ENCODE results near the gene TCP11L1. TPM values are rescaled to one million over a fixed set of nuclear protein-coding genes. Genes with fewer than 3 reads are reported as not detected.

Gene TCP11L1
- total RNA-seq, 1 donor from 2014 or later = 15.7 TPM

DNA sequence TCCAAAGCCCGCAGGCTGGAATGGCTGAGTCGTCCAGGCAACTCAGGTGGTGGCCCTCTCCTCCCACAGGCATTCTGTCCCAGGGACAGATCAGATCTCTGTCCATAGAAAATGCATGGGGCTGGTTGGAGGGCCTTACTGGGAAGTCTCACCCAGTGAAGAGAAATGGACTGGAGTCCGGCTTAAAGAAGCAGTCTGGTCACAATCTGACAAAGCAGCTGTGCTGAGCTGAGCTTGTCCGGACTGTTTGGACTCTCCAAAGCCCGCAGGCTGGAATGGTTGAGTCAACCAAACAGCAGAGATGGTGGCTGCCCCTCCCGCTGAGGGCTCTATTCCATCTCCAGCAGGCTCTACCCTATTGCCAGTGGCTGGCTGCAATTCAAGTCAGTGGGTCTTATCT is 38.1 kb upstream of the TCP11L1 start:
- H3K27ac ChIP-seq = no peak overlapping the region
- no peaks in the 10 kb centered on the region for H3K4me1 ChIP-seq
- no peaks in the 10 kb centered on the region for H3K27me3 ChIP-seq
- H3K4me3 ChIP-seq = no peak overlapping the region
- H3K36me3 ChIP-seq = no peaks in the 10 kb centered on the region
- no peak for DNase-seq
- intact Hi-C loops (cut with DNase I) = no loop called here
- TF ChIP-seq, protein P1, sequence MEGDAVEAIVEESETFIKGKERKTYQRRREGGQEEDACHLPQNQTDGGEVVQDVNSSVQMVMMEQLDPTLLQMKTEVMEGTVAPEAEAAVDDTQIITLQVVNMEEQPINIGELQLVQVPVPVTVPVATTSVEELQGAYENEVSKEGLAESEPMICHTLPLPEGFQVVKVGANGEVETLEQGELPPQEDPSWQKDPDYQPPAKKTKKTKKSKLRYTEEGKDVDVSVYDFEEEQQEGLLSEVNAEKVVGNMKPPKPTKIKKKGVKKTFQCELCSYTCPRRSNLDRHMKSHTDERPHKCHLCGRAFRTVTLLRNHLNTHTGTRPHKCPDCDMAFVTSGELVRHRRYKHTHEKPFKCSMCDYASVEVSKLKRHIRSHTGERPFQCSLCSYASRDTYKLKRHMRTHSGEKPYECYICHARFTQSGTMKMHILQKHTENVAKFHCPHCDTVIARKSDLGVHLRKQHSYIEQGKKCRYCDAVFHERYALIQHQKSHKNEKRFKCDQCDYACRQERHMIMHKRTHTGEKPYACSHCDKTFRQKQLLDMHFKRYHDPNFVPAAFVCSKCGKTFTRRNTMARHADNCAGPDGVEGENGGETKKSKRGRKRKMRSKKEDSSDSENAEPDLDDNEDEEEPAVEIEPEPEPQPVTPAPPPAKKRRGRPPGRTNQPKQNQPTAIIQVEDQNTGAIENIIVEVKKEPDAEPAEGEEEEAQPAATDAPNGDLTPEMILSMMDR (IDR thresholded peaks at IDR 0.05) = no peak
- H3K9me3 ChIP-seq = no peaks in the 10 kb centered on the region
- no peak for ATAC-seq

DNA sequence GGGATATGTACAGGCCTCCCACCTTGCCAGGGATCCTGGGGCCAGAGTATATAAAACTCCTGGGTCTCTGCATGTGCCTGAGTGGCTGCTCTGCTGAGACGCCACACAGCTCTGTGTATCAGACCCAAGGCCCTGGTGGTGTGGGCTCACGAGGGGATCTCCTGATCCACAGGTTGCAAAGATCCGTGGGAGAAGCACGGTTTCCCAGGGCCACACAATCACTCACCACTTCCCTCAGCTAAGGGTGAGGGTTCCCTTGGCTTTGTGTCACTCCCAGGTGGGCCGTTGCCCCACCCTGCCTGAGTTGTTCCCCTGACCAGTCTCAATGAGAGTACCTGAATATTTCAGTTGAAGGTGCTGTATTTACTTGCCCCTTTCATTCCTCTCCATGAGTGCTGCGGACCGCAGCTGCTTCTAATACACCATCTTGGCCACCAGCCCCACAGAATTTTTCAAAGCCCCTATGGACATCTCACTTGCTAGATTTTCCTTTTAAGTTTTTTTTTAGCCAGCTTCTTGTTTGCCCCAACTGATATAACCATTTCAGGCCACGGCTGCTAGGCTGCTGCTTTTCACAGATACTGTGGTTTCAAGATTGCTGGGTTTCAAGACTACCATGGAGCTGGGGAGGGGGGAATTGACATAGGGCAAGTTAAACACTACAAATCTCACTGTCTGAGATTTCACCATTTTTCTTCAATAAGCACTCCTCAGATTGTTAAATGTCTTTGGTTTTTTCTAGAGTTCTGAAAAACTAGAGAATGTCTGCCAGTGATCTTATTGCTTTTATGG is 37.4 kb upstream of the TCP11L1 start:
- H3K9me3 ChIP-seq = no peaks in the 10 kb centered on the region
- no peaks in the 10 kb centered on the region for H3K4me1 ChIP-seq
- no peaks in the 10 kb centered on the region for H3K27me3 ChIP-seq
- intact Hi-C loops (cut with DNase I) = no loop called here
- H3K27ac ChIP-seq = no peak overlapping the region
- TF ChIP-seq, protein P1 (IDR thresholded peaks at IDR 0.05) = no peak
- H3K4me3 ChIP-seq = no peak overlapping the region
- H3K36me3 ChIP-seq = no peaks in the 10 kb centered on the region
- ATAC-seq (peak; percentile 35), DNase-seq (no peak)

DNA sequence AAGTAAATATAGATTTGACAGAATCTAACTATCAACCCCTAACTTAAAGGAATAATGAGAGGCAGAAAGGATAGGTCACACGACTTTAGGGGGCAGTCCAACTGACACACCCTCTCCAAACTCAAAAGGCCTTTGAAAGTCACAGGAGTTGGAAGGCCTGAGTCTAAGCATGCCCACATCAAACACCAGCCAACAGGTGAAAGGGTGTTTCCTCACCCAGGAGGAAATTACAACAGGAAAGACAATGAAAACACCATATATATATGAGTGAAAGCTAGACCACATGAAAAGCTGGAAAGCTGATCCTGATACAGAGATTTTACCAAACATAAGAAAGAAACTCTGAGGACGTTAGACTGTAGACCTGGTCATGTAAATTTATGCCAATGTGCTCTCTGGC is 34.2 kb upstream of the TCP11L1 start:
- intact Hi-C loops (cut with DNase I) = no loop called here
- TF ChIP-seq, protein P1 (IDR thresholded peaks at IDR 0.05) = no peak
- no peaks in the 10 kb centered on the region for H3K9me3 ChIP-seq
- H3K27me3 ChIP-seq = no peaks in the 10 kb centered on the region
- no peak for ATAC-seq
- no peak overlapping the region for H3K27ac ChIP-seq
- H3K4me1 ChIP-seq = no peaks in the 10 kb centered on the region
- H3K36me3 ChIP-seq = no peaks in the 10 kb centered on the region
- no peak for DNase-seq
- H3K4me3 ChIP-seq = no peak overlapping the region

DNA sequence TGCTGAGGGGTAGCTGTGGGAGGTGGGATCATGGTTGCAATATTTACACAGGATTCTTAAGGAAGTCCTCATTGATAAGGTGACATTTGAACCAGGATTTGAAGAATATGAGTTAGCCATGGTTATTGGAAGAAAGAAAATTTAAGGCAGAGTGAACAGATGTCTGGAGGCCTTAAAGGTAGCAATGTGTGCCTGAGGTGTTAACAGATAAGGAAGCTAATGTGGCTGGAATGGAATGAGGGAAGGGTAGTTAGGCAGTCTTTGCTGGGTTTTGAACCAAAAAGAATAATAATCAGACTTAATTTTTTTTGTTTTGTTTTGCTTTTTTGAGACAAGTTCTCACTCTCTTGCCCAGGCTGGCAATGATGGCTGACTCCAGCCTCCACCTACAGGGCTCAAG is 33.4 kb upstream of the TCP11L1 start:
- Histone ChIP-seq H3K27me3 (no peaks in the 10 kb centered on the region), H3K4me1 (no peaks in the 10 kb centered on the region), H3K36me3 (no peaks in the 10 kb centered on the region), H3K4me3 (no peak overlapping the region), H3K9me3 (no peaks in the 10 kb centered on the region), H3K27ac (no peak overlapping the region)
- TF ChIP-seq, protein P1 (IDR thresholded peaks at IDR 0.05) = no peak
- ATAC-seq (no peak), DNase-seq (no peak)
- intact Hi-C loops (cut with DNase I) = no loop called here

DNA sequence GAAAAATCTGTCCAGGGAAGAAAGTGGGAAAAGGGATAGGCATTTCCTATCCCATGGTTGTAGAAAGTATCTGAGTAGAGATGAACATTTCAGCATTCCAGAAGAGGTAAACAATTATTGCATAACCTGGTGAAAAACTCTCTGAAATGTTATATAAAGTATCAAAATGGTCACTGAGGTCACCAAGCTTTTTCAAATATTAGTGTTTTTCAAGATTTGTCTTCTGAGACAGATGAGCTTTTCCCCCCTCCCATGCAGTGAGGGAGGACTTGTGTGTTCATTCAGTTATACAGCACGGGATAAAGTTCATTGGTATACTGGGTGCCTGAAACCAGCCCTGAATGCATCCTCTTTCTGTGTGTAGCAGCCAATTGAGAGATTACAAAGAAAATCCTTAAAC is 25.6 kb upstream of the TCP11L1 start:
- H3K4me1 ChIP-seq = no peaks in the 10 kb centered on the region
- ATAC-seq (no peak), DNase-seq (no peak)
- H3K27me3 ChIP-seq = peaks cover 5% of the 10 kb centered on the region
- H3K27ac ChIP-seq = no peak overlapping the region
- no peaks in the 10 kb centered on the region for H3K9me3 ChIP-seq
- H3K36me3 ChIP-seq = no peaks in the 10 kb centered on the region
- TF ChIP-seq, protein P1 (IDR thresholded peaks at IDR 0.05) = no peak
- no peak overlapping the region for H3K4me3 ChIP-seq
- intact Hi-C loops (cut with DNase I) = no loop called here

Measured in upper lobe of right lung (tissue), 1 donor.